NOMO-1 (cell line): ENCODE measurements around the gene KCNQ1.
A peak's percentile ranks its signal among the peaks of the same experiment; 100 is the strongest.

ENCODE experiments used
- DNase-seq, 2 experiments: peaks; one replicate each; lab custom pipeline; 2025; ENCODE audit not compliant: unreplicated experiment in 2 of 2; lab: John Stamatoyannopoulos, UW

KCNQ1 gene

GRCh38 chr11:2442589-2442988 lies 2.2 kb upstream of the KCNQ1 start:
- DNase-seq, result no peak

- DNase-seq, result no peak
These were observed 1.4 kb upstream of the KCNQ1 start for GRCh38 chr11:2443406-2443805.

GRCh38 chr11:2443881-2444820 lies 657 bp upstream of the KCNQ1 start, which contains the start of gene TRPM5:
TRPM5 (minus strand) TSS chr11:2444514; CDS start chr11:2423036, 21,478 bp downstream.
- peak in 1 of 2 experiments; percentile 19 for DNase-seq

GRCh38 chr11:2445746-2446551 lies 1.1 kb downstream of the KCNQ1 start:
- DNase-seq, result no peak

- peak; percentile 74 to 76 for DNase-seq
These were observed 1.9 kb downstream of the KCNQ1 start for GRCh38 chr11:2446590-2447252.

- DNase-seq, result peak; percentile 55 to 60
These were observed 2.6 kb downstream of the KCNQ1 start for GRCh38 chr11:2447253-2447950.

GRCh38 chr11:2447951-2448650 lies 3.3 kb downstream of the KCNQ1 start:
- DNase-seq, result no peak

GRCh38 chr11:2448661-2449547 lies 4.1 kb downstream of the KCNQ1 start:
- no peak for DNase-seq

- no peak for DNase-seq
These were observed 4.9 kb downstream of the KCNQ1 start for GRCh38 chr11:2449548-2450320.

- DNase-seq, result no peak
These were observed 5.7 kb downstream of the KCNQ1 start for GRCh38 chr11:2450321-2451041.

GRCh38 chr11:2451336-2451735 lies 6.5 kb downstream of the KCNQ1 start:
- no peak for DNase-seq

GRCh38 chr11:2451916-2452315 lies 7.1 kb downstream of the KCNQ1 start:
- DNase-seq, result no peak

GRCh38 chr11:2452321-2453012 lies 7.7 kb downstream of the KCNQ1 start:
- DNase-seq, result no peak

GRCh38 chr11:2453436-2453835 lies 8.6 kb downstream of the KCNQ1 start:
- no peak for DNase-seq

- DNase-seq, result no peak
These were observed 13.5 kb downstream of the KCNQ1 start for GRCh38 chr11:2458321-2458720.

GRCh38 chr11:2459016-2459725 lies 14.4 kb downstream of the KCNQ1 start:
- DNase-seq, result no peak
